Psoas muscle (tissue), 8 donors: ENCODE data around the gene ACTN2. TPM values are rescaled to one million over a fixed set of nuclear protein-coding genes. Genes with fewer than 3 reads are reported as not detected.
A peak's percentile ranks its signal among the peaks of the same experiment; 100 is the strongest.

Experiments
- ATAC-seq, 4 donors: fragments of 200-7000 bp; cut with Tn5 transposase; one replicate each; pipeline ENCODE4 v1.9.1; 2020; ENCODE audit warnings: moderate library complexity in 3 of 4, mild to moderate bottlenecking in 2 of 4
- DNase-seq, 2 donors: peaks; one replicate each; pipeline ENCODE4 v3.0.0-alpha.2; 2020
- H3K27ac ChIP-seq: fragments of 200-600 bp; one replicate; pipeline ENCODE4 v1.8.0; 2022
- H3K27me3 ChIP-seq, 3 donors: fragments of 200-600 bp in 1 of 3; one replicate each; pipeline versions ENCODE4 v1.6.1 to v1.8.0; 2013 to 2022; ENCODE audit warnings: low read length in 2 of 3, mild to moderate bottlenecking in 2 of 3, moderate library complexity in 1 of 3; ENCODE audit not compliant: insufficient read depth in 3 of 3
- H3K36me3 ChIP-seq, 2 donors: fragments of 200-600 bp in 1 of 2; one replicate each; pipeline versions ENCODE4 v1.6.1 to v1.8.0; 2013 to 2022; ENCODE audit warnings: low read depth in 1 of 2, mild to moderate bottlenecking in 1 of 2, moderate library complexity in 1 of 2; ENCODE audit not compliant: insufficient read depth in 1 of 2
- H3K4me1 ChIP-seq: fragments of 200-600 bp; one replicate; pipeline ENCODE4 v1.8.0; 2022
- H3K4me3 ChIP-seq: fragments of 200-600 bp; one replicate; pipeline ENCODE4 v1.8.0; 2022; ENCODE audit warnings: mild to moderate bottlenecking
- H3K9me3 ChIP-seq: fragments of 200-600 bp; one replicate; pipeline ENCODE4 v1.8.0; 2022
- WGBS, 3 donors: extraction: QIAGEN DNeasy Blood & Tissue Kit; methylation state at CpG; one replicate each; pipeline versions ENCODE4 v1.1.6 to v1.1.7; 2013; 5-methylcytosine and 5-hydroxymethylcytosine counted together
- intact Hi-C, 2 donors: fragments of 100-400 bp; cut with DNase I; formaldehyde crosslinking; loops; one replicate each; pipeline versions ENCODE4 v1.11.0 to v1.14.2; 2022
- polyA plus RNA-seq, 3 donors: library from polyadenylated mRNA; stranded (reverse); fragments of 200-250 nt; gene quantifications; one replicate each; pipeline ENCODE4 v1.2.3, GENCODE V29; 2013
- total RNA-seq, 4 donors: library from RNA; stranded (reverse); fragmentation: NEBNext Ultra II Directional in 2 of 4; extraction: Animal tissue kit (Norgen Biotek cat#: 25700) in 2 of 4; gene quantifications; one replicate each; pipeline versions ENCODE4 v1.2.1 to v1.2.4, GENCODE V29; 2021 to 2023
- TF ChIP-seq, protein P1 (sequence below): fragments of 200-600 bp; IDR thresholded peaks from one replicate; pipeline ENCODE4 v1.8.0; 2022; ENCODE audit warnings: antibody characterized with exemption
- donor health status: healthy with polysubstance abuse.
- donor health status: DM: no; HTN: no; CAD: no; lungs with moderate emphysema.
- donor health status: Bipolar disorder and iron deficiency.
- donor health status: healthy.
- donor health status: DM: yes; HTN: yes; CAD: no.
- donor health status: DM: no; HTN: no; CAD: no.
- donor health status: DM: no; HTN: no; CAD: no.
- donor health status: DM: yes; HTN: yes; CAD: no.

Gene ACTN2
- total and polyA plus RNA-seq, 7 donors: 792 to 4,645 (median 2,645) TPM

DNA sequence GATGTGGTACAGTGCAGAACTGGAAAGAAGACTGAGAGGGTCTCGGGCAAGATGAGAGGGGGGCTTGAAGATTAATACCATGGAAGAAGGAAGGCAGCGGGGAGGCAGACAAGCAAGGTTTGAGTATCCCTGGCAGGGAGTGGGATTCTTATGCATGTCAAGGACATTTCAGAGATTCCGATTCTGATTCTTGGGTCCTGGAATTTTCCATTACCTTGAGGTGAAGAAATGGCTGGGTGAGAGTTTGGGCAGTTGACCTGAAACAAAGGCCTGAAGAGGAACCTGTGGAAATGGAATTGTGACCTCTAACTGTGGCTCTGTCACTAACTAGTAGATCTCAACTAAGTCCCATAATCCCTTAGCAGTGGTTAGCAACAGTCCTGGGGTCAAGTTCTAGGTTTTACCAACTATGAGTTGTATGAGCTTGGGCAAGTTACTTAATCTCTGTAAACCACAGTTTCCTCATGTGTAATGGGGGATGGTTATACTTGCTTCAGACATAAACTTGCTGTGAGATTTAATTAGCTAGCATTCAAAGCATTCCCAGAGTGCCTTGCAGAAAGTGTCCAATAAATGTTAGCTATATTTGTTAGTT is 8.6 kb upstream of the ACTN2 start:
- Histone ChIP-seq H3K9me3 (no peaks in the 10 kb centered on the region), H3K36me3 (no peaks in the 10 kb centered on the region), H3K27me3 (no peaks in the 10 kb centered on the region), H3K27ac (no peak overlapping the region), H3K4me3 (no peak overlapping the region), H3K4me1 (peaks cover 5% of the 10 kb centered on the region)
- TF ChIP-seq, protein P1, sequence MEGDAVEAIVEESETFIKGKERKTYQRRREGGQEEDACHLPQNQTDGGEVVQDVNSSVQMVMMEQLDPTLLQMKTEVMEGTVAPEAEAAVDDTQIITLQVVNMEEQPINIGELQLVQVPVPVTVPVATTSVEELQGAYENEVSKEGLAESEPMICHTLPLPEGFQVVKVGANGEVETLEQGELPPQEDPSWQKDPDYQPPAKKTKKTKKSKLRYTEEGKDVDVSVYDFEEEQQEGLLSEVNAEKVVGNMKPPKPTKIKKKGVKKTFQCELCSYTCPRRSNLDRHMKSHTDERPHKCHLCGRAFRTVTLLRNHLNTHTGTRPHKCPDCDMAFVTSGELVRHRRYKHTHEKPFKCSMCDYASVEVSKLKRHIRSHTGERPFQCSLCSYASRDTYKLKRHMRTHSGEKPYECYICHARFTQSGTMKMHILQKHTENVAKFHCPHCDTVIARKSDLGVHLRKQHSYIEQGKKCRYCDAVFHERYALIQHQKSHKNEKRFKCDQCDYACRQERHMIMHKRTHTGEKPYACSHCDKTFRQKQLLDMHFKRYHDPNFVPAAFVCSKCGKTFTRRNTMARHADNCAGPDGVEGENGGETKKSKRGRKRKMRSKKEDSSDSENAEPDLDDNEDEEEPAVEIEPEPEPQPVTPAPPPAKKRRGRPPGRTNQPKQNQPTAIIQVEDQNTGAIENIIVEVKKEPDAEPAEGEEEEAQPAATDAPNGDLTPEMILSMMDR: no peak
- ATAC-seq: peak in 1 of 4 donors; percentile 26
- no peak for DNase-seq
- intact Hi-C loops: no loop called here
- WGBS, 3 donors: 58 to 89% (median 78%) methylated on average over 3 of the region's 3 CpGs

DNA sequence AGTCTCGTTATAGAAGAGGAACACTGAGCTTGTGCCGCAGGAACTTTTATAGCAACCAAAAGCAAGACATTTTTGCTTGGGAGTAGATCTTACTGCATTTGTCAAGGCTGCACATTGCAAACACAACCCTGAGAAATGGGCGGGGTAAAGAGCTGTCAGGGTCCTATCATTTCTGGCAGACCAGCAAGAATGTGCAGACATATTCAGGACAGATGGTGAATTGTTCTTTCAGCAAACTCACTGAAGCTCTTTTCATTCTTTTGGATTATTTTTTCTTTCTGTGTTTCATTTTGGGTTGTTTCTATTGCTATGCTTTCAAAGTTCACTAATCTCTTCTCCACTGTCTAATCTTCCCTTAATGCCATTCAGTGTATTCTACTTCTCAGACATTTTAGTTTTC is 5.1 kb upstream of the ACTN2 start:
- 57 to 70% (median 58%) methylated on average over 3 of the region's 3 CpGs for WGBS, 3 donors
- H3K4me1 ChIP-seq: no peaks in the 10 kb centered on the region
- H3K27me3 ChIP-seq: no peaks in the 10 kb centered on the region
- intact Hi-C loops: loop anchor here (5.0 kb wide), 1 partner anchor 49 kb away; no protein-coding TSS in a partner anchor
- no peak overlapping the region for H3K4me3 ChIP-seq
- H3K27ac ChIP-seq: no peak overlapping the region
- TF ChIP-seq, protein P1: no peak
- H3K36me3 ChIP-seq: no peaks in the 10 kb centered on the region
- ATAC-seq (no peak), DNase-seq (no peak)
- no peaks in the 10 kb centered on the region for H3K9me3 ChIP-seq

DNA sequence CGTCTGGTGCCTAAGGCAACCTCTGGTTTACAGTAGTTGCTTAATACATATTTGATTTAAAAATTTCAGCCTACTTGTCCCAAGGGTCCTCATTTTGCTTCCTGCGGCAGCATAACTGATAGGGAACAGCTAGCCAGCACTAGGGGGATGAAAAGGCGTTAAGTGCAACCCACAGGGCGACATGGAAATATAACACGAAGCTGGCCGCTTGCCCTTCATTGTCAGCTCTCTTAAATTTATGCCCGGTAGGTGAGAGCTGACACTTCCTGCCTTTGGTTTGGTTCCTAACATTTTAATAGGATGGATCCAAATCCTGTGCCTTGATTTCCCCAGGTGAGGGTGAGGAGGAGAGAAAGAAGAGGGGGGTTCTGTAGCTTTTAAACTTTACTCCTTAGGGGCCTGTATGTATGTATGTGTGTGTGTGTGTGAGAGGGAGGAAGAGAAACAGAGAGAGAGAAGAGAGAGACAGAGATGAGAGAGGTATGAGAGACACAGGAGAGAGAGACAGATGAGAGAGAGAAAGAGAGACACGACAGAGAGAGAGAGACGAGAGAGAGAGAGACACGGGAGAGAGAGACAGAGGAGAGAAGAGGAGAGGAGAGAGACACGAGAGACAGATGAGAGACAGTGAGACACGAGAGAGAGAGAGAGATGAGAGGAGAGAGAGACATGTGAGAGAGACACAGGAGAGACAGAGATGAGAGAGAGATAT is 938 bp upstream of the ACTN2 start:
- Histone ChIP-seq H3K27me3 (no peaks in the 10 kb centered on the region), H3K9me3 (no peaks in the 10 kb centered on the region), H3K4me1 (no peaks in the 10 kb centered on the region), H3K4me3 (peak overlapping the region; percentile 91), H3K27ac (peak overlapping the region; percentile 99), H3K36me3 (no peaks in the 10 kb centered on the region)
- TF ChIP-seq, protein P1: no peak
- peak in 1 of 2 donors; percentile 19 for DNase-seq
- WGBS, 3 donors: 43 to 52% (median 44%) methylated on average over 12 of the region's 12 CpGs
- ATAC-seq: no peak
- intact Hi-C loops: loop anchor here in 1 of 2 donors (2.0 kb wide), 1 partner anchor 25 kb away; no protein-coding TSS in a partner anchor

DNA sequence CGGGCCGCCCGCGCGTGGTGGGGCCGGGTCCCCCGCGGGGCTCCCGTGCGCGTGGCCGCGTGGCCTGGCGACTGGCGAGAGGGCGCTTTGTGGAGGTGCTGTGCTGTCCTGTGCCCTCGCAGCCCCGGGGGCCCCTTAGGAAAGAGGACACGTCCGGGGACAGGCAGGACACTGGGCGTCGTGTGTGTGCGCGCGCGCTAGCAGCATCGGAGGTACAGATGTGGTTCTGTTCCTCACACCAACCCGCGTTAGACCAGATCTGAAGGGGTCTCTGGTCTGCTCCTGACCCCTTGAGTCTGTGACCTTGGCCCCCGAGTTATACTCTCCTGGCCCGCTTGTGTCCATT is 489 bp downstream of the ACTN2 start:
- TF ChIP-seq, protein P1: no peak
- DNase-seq (peak; percentile 37 to 78), ATAC-seq (peak; percentile 20 to 39 (median 28))
- Histone ChIP-seq H3K4me3 (peak overlapping the region; percentile 91), H3K9me3 (no peaks in the 10 kb centered on the region), H3K36me3 (no peaks in the 10 kb centered on the region), H3K27me3 (no peaks in the 10 kb centered on the region), H3K4me1 (peaks cover 5% of the 10 kb centered on the region), H3K27ac (peak overlapping the region; percentile 99)
- WGBS, 3 donors: 2 to 8% (median 7%) methylated on average over 21 to 31 of the region's 31 CpGs
- intact Hi-C loops: loop anchor here in 1 of 2 donors (2.0 kb wide), 1 partner anchor 68 kb away; no protein-coding TSS in a partner anchor
